ENCODE results near the gene NT5DC1. TPM values are rescaled to one million over a fixed set of nuclear protein-coding genes. Genes with fewer than 3 reads are reported as not detected.

Gene NT5DC1
- total RNA-seq, 1 experiment from 2014 or later = 61.9 TPM

GRCh38 chr6:116066789-116067188 lies 33.9 kb upstream of the NT5DC1 start:
- CTCF ChIA-PET = no interaction called here
- DNase-seq = no peak
- Mint-ChIP-seq H3K4me1 (ENCODE audit: low read depth, unreplicated experiment) (peaks cover 4% of the 10 kb centered on the region), H3K9me3 (ENCODE audit: low read depth, unreplicated experiment) (no peaks in the 10 kb centered on the region), H3K36me3 (ENCODE audit: insufficient read depth, unreplicated experiment) (no peaks in the 10 kb centered on the region), H3K27ac (ENCODE audit: unreplicated experiment) (no peak overlapping the region), H3K27me3 (ENCODE audit: unreplicated experiment) (no peaks in the 10 kb centered on the region), H3K4me3 (ENCODE audit: low read depth, unreplicated experiment) (no peak overlapping the region)
- BruUV-seq (replicated peaks) = no TSS peak
- TF ChIP-seq CTCF (IDR thresholded peaks at IDR 0.05; ENCODE audit: unreplicated experiment) = no peak
- intact Hi-C loops (cut with micrococcal nuclease; ENCODE audit: unreplicated experiment) = no loop called here

GRCh38 chr6:116070101-116070500 lies 30.6 kb upstream of the NT5DC1 start:
- no peak for DNase-seq
- CTCF ChIA-PET = interaction anchor here (0.7 to 2.1 kb wide), 2 partner anchors 10 to 15 kb away, joined by 5 to 10 read pairs; partner anchors contain the start of gene FRK
- no peak overlapping the region for H3K27ac Mint-ChIP-seq (ENCODE audit: unreplicated experiment)
- BruUV-seq (replicated peaks) = no TSS peak
- H3K4me3 Mint-ChIP-seq (ENCODE audit: low read depth, unreplicated experiment) = no peak overlapping the region
- peaks cover 29% of the 10 kb centered on the region for H3K4me1 Mint-ChIP-seq (ENCODE audit: low read depth, unreplicated experiment)
- no peaks in the 10 kb centered on the region for H3K9me3 Mint-ChIP-seq (ENCODE audit: low read depth, unreplicated experiment)
- H3K36me3 Mint-ChIP-seq (ENCODE audit: insufficient read depth, unreplicated experiment) = no peaks in the 10 kb centered on the region
- intact Hi-C loops (cut with micrococcal nuclease; ENCODE audit: unreplicated experiment) = no loop called here
- H3K27me3 Mint-ChIP-seq (ENCODE audit: unreplicated experiment) = no peaks in the 10 kb centered on the region
- TF ChIP-seq CTCF (IDR thresholded peaks at IDR 0.05; ENCODE audit: unreplicated experiment) = no peak

- H3K4me3 Mint-ChIP-seq (ENCODE audit: low read depth, unreplicated experiment) = no peak overlapping the region
- intact Hi-C loops (cut with micrococcal nuclease; ENCODE audit: unreplicated experiment) = no loop called here
Measured at GRCh38 chr6:116070616-116071389, 29.9 kb upstream of the NT5DC1 start.

GRCh38 chr6:116072368-116072767 lies 28.3 kb upstream of the NT5DC1 start:
- no peak overlapping the region for H3K4me3 Mint-ChIP-seq (ENCODE audit: low read depth, unreplicated experiment)
- CTCF ChIA-PET = no interaction called here
- H3K36me3 Mint-ChIP-seq (ENCODE audit: insufficient read depth, unreplicated experiment) = no peaks in the 10 kb centered on the region
- TF ChIP-seq CTCF (IDR thresholded peaks at IDR 0.05; ENCODE audit: unreplicated experiment) = no peak
- peak overlapping the region; percentile 56 for H3K27ac Mint-ChIP-seq (ENCODE audit: unreplicated experiment)
- H3K27me3 Mint-ChIP-seq (ENCODE audit: unreplicated experiment) = no peaks in the 10 kb centered on the region
- no peak for DNase-seq
- H3K4me1 Mint-ChIP-seq (ENCODE audit: low read depth, unreplicated experiment) = peaks cover 37% of the 10 kb centered on the region
- H3K9me3 Mint-ChIP-seq (ENCODE audit: low read depth, unreplicated experiment) = no peaks in the 10 kb centered on the region
- BruUV-seq (replicated peaks) = no TSS peak
- intact Hi-C loops (cut with micrococcal nuclease; ENCODE audit: unreplicated experiment) = no loop called here

More at GRCh38 chr6:116070616-116071389, 29.9 kb upstream of the NT5DC1 start:
- H3K9me3 Mint-ChIP-seq (ENCODE audit: low read depth, unreplicated experiment) = no peaks in the 10 kb centered on the region
- CTCF ChIA-PET = interaction anchor here (0.6 to 2.1 kb wide), 2 partner anchors 8 to 10 kb away, joined by 3 to 10 read pairs; partner anchors contain the start of gene FRK
- H3K4me1 Mint-ChIP-seq (ENCODE audit: low read depth, unreplicated experiment) = peaks cover 32% of the 10 kb centered on the region
- H3K27ac Mint-ChIP-seq (ENCODE audit: unreplicated experiment) = no peak overlapping the region
- H3K36me3 Mint-ChIP-seq (ENCODE audit: insufficient read depth, unreplicated experiment) = no peaks in the 10 kb centered on the region
- no peak for DNase-seq
- no peaks in the 10 kb centered on the region for H3K27me3 Mint-ChIP-seq (ENCODE audit: unreplicated experiment)
- no peak for TF ChIP-seq CTCF (IDR thresholded peaks at IDR 0.05; ENCODE audit: unreplicated experiment)
- BruUV-seq (replicated peaks) = no TSS peak

Measured in Calu3 (cell line).